Measurements from ENCODE around the gene AOPEP. TPM values are rescaled to one million over a fixed set of nuclear protein-coding genes. Genes with fewer than 3 reads are reported as not detected.

The AOPEP gene
- polyA plus RNA-seq, 1 of the 3 experiments (the other 2 are of a cell fraction) = 54.6 TPM

DNA sequence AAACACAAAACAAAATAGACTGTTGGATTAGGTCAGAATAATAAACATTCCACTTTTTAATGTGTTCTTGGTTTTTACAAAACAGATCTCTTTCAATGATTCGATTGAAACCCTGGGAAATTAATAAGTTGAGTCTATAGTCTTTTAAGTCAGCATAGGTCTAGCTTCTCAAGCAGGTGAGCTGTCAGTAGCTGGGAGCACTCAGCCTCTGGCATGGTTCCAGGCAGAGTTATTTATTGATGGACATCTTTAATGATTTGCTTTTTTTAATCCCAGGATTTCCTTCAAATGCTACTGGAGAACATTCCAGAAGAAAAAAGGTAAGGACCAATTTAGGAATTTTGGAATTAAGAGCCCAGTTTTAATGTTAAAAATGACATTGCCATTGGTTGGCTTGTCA lies 241.0 kb downstream of the AOPEP start:
- H4K20me1 ChIP-seq (ENCODE audit: insufficient read depth) = no peaks in the 10 kb centered on the region
- no peaks in the 10 kb centered on the region for H3F3A ChIP-seq (replicated peaks; ENCODE audit: insufficient read depth)
- H2AFZ ChIP-seq (ENCODE audit: low read depth) = no peak overlapping the region
- no peak overlapping the region for H3K4me3 ChIP-seq (ENCODE audit: low read depth in 2 of 2, low read length in 1 of 2)
- H3K79me2 ChIP-seq (ENCODE audit: insufficient read depth) = no peaks in the 10 kb centered on the region
- CTCF ChIA-PET = no interaction called here
- H3K27ac ChIP-seq (ENCODE audit: low read depth in 2 of 2, low read length in 1 of 2) = no peak overlapping the region
- H3K9me2 ChIP-seq = no peaks in the 10 kb centered on the region
- H3K4me2 ChIP-seq = no peak overlapping the region
- no peak for TF ChIP-seq FOXM1 (IDR thresholded peaks at IDR 0.05; ENCODE audit: low read depth)
- TF ChIP-seq PBX3 (IDR thresholded peaks at IDR 0.05) = no peak
- TF ChIP-seq NFIC (IDR thresholded peaks at IDR 0.05; ENCODE audit: borderline replicate concordance) = no peak
- no peak for TF ChIP-seq NRF1 (IDR thresholded peaks at IDR 0.05; ENCODE audit: low read depth, low read length)
- no peak for TF ChIP-seq SIN3A (IDR thresholded peaks at IDR 0.05; ENCODE audit: borderline replicate concordance, low read depth, low read length)
- no peak for TF ChIP-seq ELF1 (IDR thresholded peaks at IDR 0.05)
- no peak for TF ChIP-seq RAD21 (IDR thresholded peaks at IDR 0.05; ENCODE audit: low read length)
- no peak for DNase-seq
- peaks cover 0 to 3% of the 10 kb centered on the region in 2 experiments for H3K36me3 ChIP-seq (replicated peaks in 1 of 2; ENCODE audit: control insufficient read depth in 1 of 2, insufficient read depth in 2 of 2, low read length in 1 of 2)
- no peaks in the 10 kb centered on the region for H3K9me3 ChIP-seq
- H3K27me3 ChIP-seq (ENCODE audit: insufficient read depth) = no peaks in the 10 kb centered on the region
- peaks cover 0 to 23% of the 10 kb centered on the region in 2 experiments; a peak in 2 of 4 replicates for H3K4me1 ChIP-seq (ENCODE audit: control insufficient read depth in 1 of 2, insufficient read depth in 2 of 2, low read depth in 1 of 2, low read length in 1 of 2)
- no peak overlapping the region for H3K9ac ChIP-seq
- WGBS (ENCODE audit: low lambda C conversion rate) = 100% methylated on average over 1 of the region's 1 CpG
- POLR2A ChIA-PET = no interaction called here

DNA sequence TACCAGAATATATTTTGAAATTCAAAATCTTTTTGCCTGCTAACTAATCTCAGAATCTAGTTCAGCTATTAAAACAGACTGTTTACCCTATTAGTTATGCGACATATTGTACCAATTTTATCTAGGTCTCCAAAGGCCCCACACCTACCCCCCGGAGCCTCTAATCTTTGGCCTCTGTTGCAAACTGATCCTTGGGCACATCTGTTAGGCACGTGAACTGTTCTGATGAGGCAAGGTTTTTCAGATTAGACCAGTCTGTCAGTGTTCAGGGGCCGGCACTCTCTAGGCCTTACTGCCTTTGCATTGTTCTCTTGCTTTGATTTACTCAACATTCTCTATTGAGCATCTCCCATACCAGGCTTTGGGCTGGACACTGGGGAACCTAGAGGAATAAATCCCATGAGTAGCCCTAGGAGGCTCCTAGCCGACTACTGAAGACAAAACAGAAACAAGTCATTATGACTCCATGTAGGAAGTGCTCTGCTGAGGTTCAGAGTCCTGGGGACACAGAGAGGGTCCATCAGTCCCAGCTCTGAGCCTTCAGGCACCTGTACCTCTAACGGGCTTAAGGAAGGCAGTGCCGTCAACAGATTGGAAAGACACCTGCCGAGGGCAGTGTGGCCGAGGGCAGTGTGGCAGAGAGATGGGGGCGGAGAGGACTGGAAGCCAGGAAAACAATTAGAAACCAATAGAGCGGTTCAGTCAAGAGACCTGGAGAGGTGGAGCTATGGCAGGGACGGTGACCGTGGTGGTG lies 245.1 kb downstream of the AOPEP start:
- no peak overlapping the region for H2AFZ ChIP-seq (ENCODE audit: low read depth)
- peak overlapping the region in 1 of 2 experiments; percentile 75; a peak in 2 of 4 replicates for H3K27ac ChIP-seq (ENCODE audit: low read depth in 2 of 2, low read length in 1 of 2)
- no peaks in the 10 kb centered on the region for H3K9me3 ChIP-seq
- WGBS (ENCODE audit: low lambda C conversion rate) = 90% methylated on average over 13 of the region's 13 CpGs
- H3K79me2 ChIP-seq (ENCODE audit: insufficient read depth) = no peaks in the 10 kb centered on the region
- no peak overlapping the region for H3K4me2 ChIP-seq
- DNase-seq = peak; percentile 65
- no peaks in the 10 kb centered on the region for H3K27me3 ChIP-seq (ENCODE audit: insufficient read depth)
- H3K9ac ChIP-seq = no peak overlapping the region
- no peaks in the 10 kb centered on the region for H3K36me3 ChIP-seq (replicated peaks in 1 of 2; ENCODE audit: control insufficient read depth in 1 of 2, insufficient read depth in 2 of 2, low read length in 1 of 2)
- H3K4me3 ChIP-seq (ENCODE audit: low read depth in 2 of 2, low read length in 1 of 2) = no peak overlapping the region
- ChIA-PET CTCF (interaction anchor here (0.9 to 2.4 kb wide), 3 partner anchors 52 to 290 kb away, joined by 3 to 8 read pairs (median 3); no protein-coding TSS in a partner anchor), POLR2A (no interaction called here)
- H4K20me1 ChIP-seq (ENCODE audit: insufficient read depth) = no peaks in the 10 kb centered on the region
- peaks cover 17 to 29% of the 10 kb centered on the region in 2 experiments for H3K4me1 ChIP-seq (ENCODE audit: control insufficient read depth in 1 of 2, insufficient read depth in 2 of 2, low read depth in 1 of 2, low read length in 1 of 2)
- no peaks in the 10 kb centered on the region for H3K9me2 ChIP-seq
- peak; percentile 36; the same call in 1 of the 2 replicates for TF ChIP-seq GATA2 (CRISPR knock-in tag; IDR thresholded peaks at IDR 0.05)
- no peak for TF ChIP-seq GABPA (IDR thresholded peaks at IDR 0.05; ENCODE audit: low read depth)
- TF ChIP-seq NFIC (IDR thresholded peaks at IDR 0.05; ENCODE audit: borderline replicate concordance) = no peak
- TF ChIP-seq PBX3 (IDR thresholded peaks at IDR 0.05) = no peak
- no peak for TF ChIP-seq CHD2 (IDR thresholded peaks at IDR 0.05; ENCODE audit: low read length, partially characterized antibody)
- TF ChIP-seq EZH2phosphoT487 (IDR thresholded peaks at IDR 0.05; ENCODE audit: borderline replicate concordance, low read depth) = no peak
- TF ChIP-seq RAD21 (IDR thresholded peaks at IDR 0.05; ENCODE audit: low read length) = peak; percentile 11; the same call in 1 of the 2 replicates
- TF ChIP-seq EP300 (IDR thresholded peaks at IDR 0.05; ENCODE audit: borderline replicate concordance in 1 of 2, low read depth in 1 of 2, low read length in 1 of 2) = no peak; a peak in 1 of 4 replicates
- TF ChIP-seq YY1 (IDR thresholded peaks at IDR 0.05; ENCODE audit: low read depth) = no peak
- TF ChIP-seq, protein P1, sequence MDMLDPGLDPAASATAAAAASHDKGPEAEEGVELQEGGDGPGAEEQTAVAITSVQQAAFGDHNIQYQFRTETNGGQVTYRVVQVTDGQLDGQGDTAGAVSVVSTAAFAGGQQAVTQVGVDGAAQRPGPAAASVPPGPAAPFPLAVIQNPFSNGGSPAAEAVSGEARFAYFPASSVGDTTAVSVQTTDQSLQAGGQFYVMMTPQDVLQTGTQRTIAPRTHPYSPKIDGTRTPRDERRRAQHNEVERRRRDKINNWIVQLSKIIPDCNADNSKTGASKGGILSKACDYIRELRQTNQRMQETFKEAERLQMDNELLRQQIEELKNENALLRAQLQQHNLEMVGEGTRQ (IDR thresholded peaks at IDR 0.05; ENCODE audit: borderline replicate concordance, low read depth, low read length) = no peak
- TF ChIP-seq MEF2A (IDR thresholded peaks at IDR 0.05; ENCODE audit: borderline replicate concordance, low read depth) = no peak
- TF ChIP-seq NRF1 (IDR thresholded peaks at IDR 0.05; ENCODE audit: low read depth, low read length) = no peak
- TF ChIP-seq, protein P2, sequence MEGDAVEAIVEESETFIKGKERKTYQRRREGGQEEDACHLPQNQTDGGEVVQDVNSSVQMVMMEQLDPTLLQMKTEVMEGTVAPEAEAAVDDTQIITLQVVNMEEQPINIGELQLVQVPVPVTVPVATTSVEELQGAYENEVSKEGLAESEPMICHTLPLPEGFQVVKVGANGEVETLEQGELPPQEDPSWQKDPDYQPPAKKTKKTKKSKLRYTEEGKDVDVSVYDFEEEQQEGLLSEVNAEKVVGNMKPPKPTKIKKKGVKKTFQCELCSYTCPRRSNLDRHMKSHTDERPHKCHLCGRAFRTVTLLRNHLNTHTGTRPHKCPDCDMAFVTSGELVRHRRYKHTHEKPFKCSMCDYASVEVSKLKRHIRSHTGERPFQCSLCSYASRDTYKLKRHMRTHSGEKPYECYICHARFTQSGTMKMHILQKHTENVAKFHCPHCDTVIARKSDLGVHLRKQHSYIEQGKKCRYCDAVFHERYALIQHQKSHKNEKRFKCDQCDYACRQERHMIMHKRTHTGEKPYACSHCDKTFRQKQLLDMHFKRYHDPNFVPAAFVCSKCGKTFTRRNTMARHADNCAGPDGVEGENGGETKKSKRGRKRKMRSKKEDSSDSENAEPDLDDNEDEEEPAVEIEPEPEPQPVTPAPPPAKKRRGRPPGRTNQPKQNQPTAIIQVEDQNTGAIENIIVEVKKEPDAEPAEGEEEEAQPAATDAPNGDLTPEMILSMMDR (IDR thresholded peaks at IDR 0.05) = no peak
- peaks cover 4% of the 10 kb centered on the region for H3F3A ChIP-seq (replicated peaks; ENCODE audit: insufficient read depth)
